ENCODE measurements around the gene ITGB3. TPM values are rescaled to one million over a fixed set of nuclear protein-coding genes. Genes with fewer than 3 reads are reported as not detected.
"Not testable (repeated sequence)": the region's sequence is repeated elsewhere in the genome, so short reads cannot be mapped to it uniquely, and the experiment has no call there.

ITGB3 gene
- total RNA-seq, 2 experiments from 2014 or later: not detected

DNA sequence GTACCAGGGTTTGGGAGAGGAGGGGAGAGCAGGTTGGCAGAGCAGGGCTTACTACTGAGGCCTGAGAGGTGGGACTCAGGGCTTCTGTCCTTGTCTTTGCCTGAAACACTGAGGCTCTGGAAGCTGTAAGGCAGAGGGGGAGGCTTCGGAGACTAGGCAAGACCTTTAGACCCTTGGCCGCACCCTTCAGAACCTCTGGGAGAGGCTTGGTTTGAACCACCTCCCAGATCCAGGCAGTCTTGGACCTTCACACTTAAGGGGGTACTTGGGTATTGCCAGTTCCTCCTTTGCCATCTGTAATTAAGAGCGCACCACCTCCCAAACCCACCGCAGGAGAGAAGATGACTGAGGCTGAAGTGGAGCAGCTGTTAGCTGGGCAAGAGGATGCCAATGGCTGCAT, 31.6 kb upstream of the ITGB3 start:
- CTCF ChIA-PET: no interaction called here
- H3K4me3 Mint-ChIP-seq: no peak overlapping the region

DNA sequence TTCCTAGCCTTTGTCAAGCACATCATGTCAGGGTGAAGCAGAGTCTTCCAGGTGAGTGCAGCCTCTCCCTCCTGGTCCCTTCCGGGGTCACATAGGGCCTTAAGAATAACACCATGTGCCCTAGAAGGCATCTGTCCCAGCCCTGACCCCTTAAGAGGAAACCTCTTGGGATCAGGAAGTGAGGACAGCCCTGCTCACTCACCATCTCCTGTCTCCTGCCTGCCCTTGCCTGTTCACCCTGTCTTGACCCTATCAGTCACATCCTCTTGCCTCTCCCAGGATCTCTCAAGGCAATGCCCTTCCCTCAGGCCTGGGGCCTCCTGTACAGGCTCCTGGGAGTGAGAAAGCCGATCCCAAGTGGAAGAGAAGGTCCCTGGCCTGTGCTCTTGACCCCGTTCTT, 30.6 kb upstream of the ITGB3 start:
- TF ChIP-seq, protein P1, sequence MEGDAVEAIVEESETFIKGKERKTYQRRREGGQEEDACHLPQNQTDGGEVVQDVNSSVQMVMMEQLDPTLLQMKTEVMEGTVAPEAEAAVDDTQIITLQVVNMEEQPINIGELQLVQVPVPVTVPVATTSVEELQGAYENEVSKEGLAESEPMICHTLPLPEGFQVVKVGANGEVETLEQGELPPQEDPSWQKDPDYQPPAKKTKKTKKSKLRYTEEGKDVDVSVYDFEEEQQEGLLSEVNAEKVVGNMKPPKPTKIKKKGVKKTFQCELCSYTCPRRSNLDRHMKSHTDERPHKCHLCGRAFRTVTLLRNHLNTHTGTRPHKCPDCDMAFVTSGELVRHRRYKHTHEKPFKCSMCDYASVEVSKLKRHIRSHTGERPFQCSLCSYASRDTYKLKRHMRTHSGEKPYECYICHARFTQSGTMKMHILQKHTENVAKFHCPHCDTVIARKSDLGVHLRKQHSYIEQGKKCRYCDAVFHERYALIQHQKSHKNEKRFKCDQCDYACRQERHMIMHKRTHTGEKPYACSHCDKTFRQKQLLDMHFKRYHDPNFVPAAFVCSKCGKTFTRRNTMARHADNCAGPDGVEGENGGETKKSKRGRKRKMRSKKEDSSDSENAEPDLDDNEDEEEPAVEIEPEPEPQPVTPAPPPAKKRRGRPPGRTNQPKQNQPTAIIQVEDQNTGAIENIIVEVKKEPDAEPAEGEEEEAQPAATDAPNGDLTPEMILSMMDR (IDR thresholded peaks at IDR 0.05): no peak
- intact Hi-C loops (cut with micrococcal nuclease): no loop called here
- DNase-seq (no peak), ATAC-seq (no peak)
- Mint-ChIP-seq H3K4me3 (no peak overlapping the region), H3K9me3 (peaks cover 10% of the 10 kb centered on the region), H3K36me3 (ENCODE audit: low read depth) (no peaks in the 10 kb centered on the region), H3K4me1 (ENCODE audit: low read depth) (peaks cover 34% of the 10 kb centered on the region), H3K27ac (peak overlapping the region; percentile 3), H3K27me3 (no peaks in the 10 kb centered on the region)
- POLR2A ChIA-PET: no interaction called here
- CTCF ChIA-PET: interaction anchor here (1.3 kb wide), 2 partner anchors 92 to 393 kb away, joined by 4 read pairs; no protein-coding TSS in a partner anchor

More for the DNA sequence above, 31.6 kb upstream of the ITGB3 start:
- intact Hi-C loops (cut with micrococcal nuclease): no loop called here
- Mint-ChIP-seq H3K27me3 (no peaks in the 10 kb centered on the region), H3K36me3 (ENCODE audit: low read depth) (no peaks in the 10 kb centered on the region), H3K4me1 (ENCODE audit: low read depth) (peaks cover 39% of the 10 kb centered on the region), H3K9me3 (peaks cover 10% of the 10 kb centered on the region), H3K27ac (no peak overlapping the region)
- TF ChIP-seq, protein P1 (IDR thresholded peaks at IDR 0.05): no peak
- DNase-seq: no peak
- ATAC-seq: no peak
- POLR2A ChIA-PET: no interaction called here

DNA sequence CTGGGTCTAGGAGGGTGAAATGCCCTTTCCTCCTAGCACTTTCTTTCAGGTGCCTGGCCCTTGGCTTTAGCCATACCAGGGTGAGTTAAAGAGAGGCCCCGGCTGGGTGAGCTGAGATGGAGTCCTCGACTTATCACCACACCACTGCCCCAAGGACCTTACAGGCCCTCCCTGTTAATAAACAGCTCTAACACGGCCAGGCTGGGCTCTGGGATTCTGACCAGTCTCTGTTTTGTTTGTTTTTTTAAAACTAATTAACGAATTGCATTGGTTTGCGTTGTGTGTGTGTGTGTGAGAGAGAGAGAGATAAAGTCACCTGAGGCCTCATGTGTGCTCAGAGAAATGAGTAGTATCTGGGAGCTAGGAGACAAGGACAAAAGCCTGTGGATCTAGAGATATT, 30.2 kb upstream of the ITGB3 start:
- no peak for DNase-seq
- ChIA-PET CTCF (interaction anchor here (1.3 kb wide), 2 partner anchors 92 to 392 kb away, joined by 4 read pairs; no protein-coding TSS in a partner anchor), POLR2A (no interaction called here)
- Mint-ChIP-seq H3K9me3 (peaks cover 10% of the 10 kb centered on the region), H3K36me3 (ENCODE audit: low read depth) (no peaks in the 10 kb centered on the region), H3K27ac (no peak overlapping the region), H3K4me1 (ENCODE audit: low read depth) (peaks cover 31% of the 10 kb centered on the region), H3K27me3 (no peaks in the 10 kb centered on the region), H3K4me3 (no peak overlapping the region)
- ATAC-seq: no peak
- intact Hi-C loops (cut with micrococcal nuclease): no loop called here
- TF ChIP-seq, protein P1 (IDR thresholded peaks at IDR 0.05): no peak

DNA sequence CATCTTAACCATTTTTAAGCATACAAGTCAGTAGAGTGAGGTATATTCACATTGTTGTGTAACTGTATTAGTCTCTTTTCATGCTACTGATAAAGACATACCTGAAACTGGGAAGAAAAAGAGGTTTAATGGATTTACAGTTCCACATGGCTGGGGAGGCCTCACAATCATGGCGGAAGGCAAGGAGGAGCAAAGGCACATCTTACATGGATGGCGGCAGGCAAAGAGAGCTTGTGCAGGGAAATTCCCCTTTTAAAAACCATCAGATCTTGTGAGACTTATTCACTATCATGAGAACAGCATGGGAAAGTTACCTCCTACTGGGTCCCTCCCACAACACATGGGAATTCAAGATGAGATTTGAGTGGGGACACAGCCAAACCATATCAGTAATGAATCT, 29.6 kb upstream of the ITGB3 start:
- H3K4me3 Mint-ChIP-seq; H3K27ac Mint-ChIP-seq; POLR2A ChIA-PET; DNase-seq; H3K27me3 Mint-ChIP-seq; H3K36me3 Mint-ChIP-seq (ENCODE audit: low read depth); intact Hi-C loops (cut with micrococcal nuclease); ATAC-seq: not testable (repeated sequence)
- H3K4me1 Mint-ChIP-seq (ENCODE audit: low read depth): peaks cover 25% of the 10 kb centered on the region
- peaks cover 10% of the 10 kb centered on the region for H3K9me3 Mint-ChIP-seq
- CTCF ChIA-PET: interaction anchor here (1.3 kb wide), 2 partner anchors 91 to 392 kb away, joined by 4 read pairs; no protein-coding TSS in a partner anchor

DNA sequence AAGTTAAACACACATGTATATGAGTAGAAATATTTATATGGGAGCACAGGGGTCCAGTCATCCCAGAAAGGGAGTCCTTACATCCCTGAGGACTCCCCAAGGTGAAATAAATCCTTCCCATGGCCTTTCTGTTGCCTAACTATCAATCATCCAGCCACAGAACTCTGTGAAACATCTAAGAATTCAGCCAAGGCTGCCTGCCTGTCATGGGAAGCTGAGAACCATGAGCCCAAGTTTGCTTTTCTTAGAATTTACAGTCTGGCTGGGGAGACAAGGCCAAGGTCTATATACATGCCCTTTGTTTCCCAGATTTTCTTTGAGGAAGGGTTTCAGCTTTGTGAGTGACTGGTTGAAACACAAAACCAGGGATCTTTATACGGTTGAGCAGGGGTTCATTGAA, 28.7 kb upstream of the ITGB3 start:
- DNase-seq: no peak
- no peaks in the 10 kb centered on the region for H3K36me3 Mint-ChIP-seq (ENCODE audit: low read depth)
- POLR2A ChIA-PET: no interaction called here
- ATAC-seq: no peak
- intact Hi-C loops (cut with micrococcal nuclease): no loop called here
- H3K9me3 Mint-ChIP-seq: peaks cover 10% of the 10 kb centered on the region
- no peaks in the 10 kb centered on the region for H3K27me3 Mint-ChIP-seq
- CTCF ChIA-PET: interaction anchor here (1.0 kb wide), 1 partner anchor 10 kb away, joined by 3 read pairs; no protein-coding TSS in a partner anchor
- H3K27ac Mint-ChIP-seq: no peak overlapping the region
- peaks cover 23% of the 10 kb centered on the region for H3K4me1 Mint-ChIP-seq (ENCODE audit: low read depth)
- TF ChIP-seq, protein P1 (IDR thresholded peaks at IDR 0.05): no peak
- H3K4me3 Mint-ChIP-seq: no peak overlapping the region

All from activated CD8-positive, alpha-beta T cell treated with anti-CD3 and anti-CD28 coated beads for 36 hours (primary cell).